Karpas-422 (cell line): ENCODE results near the gene RARB. TPM values are rescaled to one million over a fixed set of nuclear protein-coding genes. Genes with fewer than 3 reads are reported as not detected.

Source experiments
- DNase-seq: peaks from one replicate; pipeline ENCODE4 v3.0.0-alpha.2; 2015
- H2AFZ ChIP-seq: fragments of 200-600 bp; sonication (generic); 2 replicates; pipeline ENCODE4 v1.6.1; 2014; ENCODE audit warnings: antibody characterized with exemption, low read length, mixed read lengths
- H3K27ac ChIP-seq: fragments of 200-600 bp; sonication (generic); 2 replicates; pipeline ENCODE4 v1.5.1; 2014; ENCODE audit warnings: mild to moderate bottlenecking, low read length, moderate library complexity
- H3K27me3 ChIP-seq: fragments of 200-600 bp; sonication (generic); 2 replicates; pipeline ENCODE4 v1.6.1; 2014; ENCODE audit warnings: low read length, mixed read lengths
- H3K36me3 ChIP-seq: fragments of 200-600 bp; sonication (generic); 2 replicates; pipeline ENCODE4 v1.6.1; 2014; ENCODE audit warnings: low read length, mixed read lengths; ENCODE audit not compliant: insufficient read depth
- H3K4me1 ChIP-seq: fragments of 200-600 bp; sonication (generic); 2 replicates; pipeline ENCODE4 v1.6.1; 2014; ENCODE audit warnings: mild to moderate bottlenecking, low read length, mixed read lengths
- H3K4me2 ChIP-seq: fragments of 200-600 bp; sonication (generic); 2 replicates; pipeline ENCODE4 v1.6.1; 2014; ENCODE audit warnings: low read length, low read depth, mild to moderate bottlenecking; ENCODE audit not compliant: poor library complexity, severe bottlenecking
- H3K4me3 ChIP-seq: fragments of 200-600 bp; sonication (generic); 2 replicates; pipeline ENCODE4 v1.5.1; 2014; ENCODE audit warnings: mild to moderate bottlenecking, antibody characterized with exemption, low read length, mixed read lengths
- H3K79me2 ChIP-seq: fragments of 200-600 bp; sonication (generic); 2 replicates; pipeline ENCODE4 v1.6.1; 2014; ENCODE audit warnings: mild to moderate bottlenecking, low read length, mixed read lengths
- H3K9ac ChIP-seq: fragments of 200-600 bp; sonication (generic); 2 replicates; pipeline ENCODE4 v1.6.0; 2014; ENCODE audit warnings: low read length
- H3K9me2 ChIP-seq: fragments of 200-600 bp; sonication (generic), shearing (Covaris generic); replicated peaks from 2 replicates; pipeline ENCODE4 v1.6.0; 2014; ENCODE audit warnings: mild to moderate bottlenecking, low read length, moderate library complexity; ENCODE audit not compliant: insufficient read depth
- H3K9me3 ChIP-seq: fragments of 300-700, 200-600 bp; sonication (generic); 2 replicates; pipeline ENCODE4 v1.6.1; 2014; ENCODE audit warnings: low read length, mixed read lengths
- H4K20me1 ChIP-seq: fragments of 200-600 bp; sonication (generic); 2 replicates; pipeline ENCODE4 v1.6.1; 2014; ENCODE audit warnings: mild to moderate bottlenecking, antibody characterized with exemption, low read length, low read depth; ENCODE audit not compliant: insufficient read depth
- total RNA-seq: library from RNA; depleted of rRNA; stranded (reverse); fragments of >200 nt; shearing (Covaris generic); gene quantifications from 2 replicates; pipeline ENCODE4 v1.2.3, GENCODE V29; 2014; ENCODE audit warnings: low replicate concordance

Gene RARB
- total RNA-seq, 1 experiment from 2014 or later: not detected

DNA sequence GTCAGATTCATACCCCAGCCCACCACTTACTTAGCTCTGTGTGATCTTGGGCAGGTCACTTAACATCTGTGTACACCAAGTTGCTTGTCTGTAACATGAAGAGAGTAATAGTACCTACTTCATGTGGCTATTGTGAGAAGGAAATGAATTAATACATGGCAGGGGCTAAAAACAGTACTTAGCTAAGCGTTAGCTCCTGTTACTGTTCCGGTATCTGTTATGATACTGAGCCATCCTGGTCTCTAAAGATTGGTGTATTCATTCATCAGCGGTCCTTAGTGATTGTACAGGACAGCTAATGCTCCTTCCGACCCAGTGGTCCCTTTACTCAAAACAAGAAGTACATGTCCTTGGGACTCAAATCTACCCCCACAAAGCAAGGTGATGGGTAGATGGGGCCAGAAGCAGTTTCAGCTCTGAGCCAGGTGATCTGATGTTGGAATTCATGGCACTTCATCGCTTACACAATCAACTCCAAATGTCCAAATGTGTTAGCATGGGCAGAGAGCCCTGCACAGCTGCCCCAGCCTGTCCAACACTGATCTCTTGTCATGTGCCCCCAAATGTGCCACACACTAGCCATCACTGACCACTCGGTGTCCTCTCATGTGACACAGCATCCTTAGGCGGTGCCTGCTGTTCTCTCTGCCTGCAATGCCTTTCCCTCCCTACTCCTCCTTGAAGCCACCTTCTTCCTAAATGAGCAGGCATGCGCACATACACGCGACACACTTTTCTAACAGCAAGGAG, 84.1 kb downstream of the RARB start:
- no peaks in the 10 kb centered on the region for H3K9me2 ChIP-seq
- no peaks in the 10 kb centered on the region for H3K27me3 ChIP-seq
- H3K4me2 ChIP-seq: no peak overlapping the region
- no peaks in the 10 kb centered on the region for H3K9me3 ChIP-seq
- H3K36me3 ChIP-seq: no peaks in the 10 kb centered on the region
- peaks cover 7% of the 10 kb centered on the region for H3K4me1 ChIP-seq
- no peak overlapping the region for H3K27ac ChIP-seq
- H3K4me3 ChIP-seq: no peak overlapping the region
- H4K20me1 ChIP-seq: no peaks in the 10 kb centered on the region
- no peaks in the 10 kb centered on the region for H3K79me2 ChIP-seq
- DNase-seq: no peak
- H2AFZ ChIP-seq: no peak overlapping the region
- H3K9ac ChIP-seq: no peak overlapping the region

DNA sequence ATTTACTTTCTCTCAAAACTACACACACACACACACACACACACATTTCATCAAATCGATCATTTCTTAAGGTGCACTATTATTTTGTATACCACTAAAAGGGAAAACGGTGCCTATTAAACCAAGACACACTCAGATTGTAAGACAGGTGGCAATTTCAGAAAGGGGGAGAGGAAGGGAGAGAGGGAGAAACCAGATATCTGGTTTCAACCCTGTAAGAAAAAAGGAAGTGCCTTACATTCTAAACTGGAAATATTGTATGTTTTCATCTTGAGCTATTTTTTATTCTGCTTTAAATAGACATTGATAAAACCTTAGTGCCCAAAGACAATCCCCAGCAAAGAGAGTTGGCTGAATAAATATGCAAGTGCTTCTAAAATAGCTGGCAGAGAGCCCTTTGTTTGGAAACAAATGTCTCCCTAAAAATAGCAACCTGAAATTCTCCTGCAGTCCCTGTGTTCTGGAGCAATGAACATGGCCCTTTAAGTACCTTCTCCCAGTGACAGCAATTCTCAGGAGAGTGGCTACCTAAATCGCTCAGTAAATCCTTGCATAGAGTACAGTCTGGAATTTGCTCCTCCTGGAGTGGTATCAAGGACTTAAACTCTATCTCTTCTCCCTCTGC, 85.7 kb downstream of the RARB start:
- no peak overlapping the region for H3K27ac ChIP-seq
- H3K4me1 ChIP-seq: peaks cover 7% of the 10 kb centered on the region
- no peak for DNase-seq
- no peaks in the 10 kb centered on the region for H3K36me3 ChIP-seq
- H3K9ac ChIP-seq: no peak overlapping the region
- H3K9me3 ChIP-seq: no peaks in the 10 kb centered on the region
- H3K9me2 ChIP-seq: no peaks in the 10 kb centered on the region
- H3K79me2 ChIP-seq: no peaks in the 10 kb centered on the region
- no peak overlapping the region for H3K4me3 ChIP-seq
- H2AFZ ChIP-seq: no peak overlapping the region
- no peak overlapping the region for H3K4me2 ChIP-seq
- H4K20me1 ChIP-seq: no peaks in the 10 kb centered on the region
- no peaks in the 10 kb centered on the region for H3K27me3 ChIP-seq

DNA sequence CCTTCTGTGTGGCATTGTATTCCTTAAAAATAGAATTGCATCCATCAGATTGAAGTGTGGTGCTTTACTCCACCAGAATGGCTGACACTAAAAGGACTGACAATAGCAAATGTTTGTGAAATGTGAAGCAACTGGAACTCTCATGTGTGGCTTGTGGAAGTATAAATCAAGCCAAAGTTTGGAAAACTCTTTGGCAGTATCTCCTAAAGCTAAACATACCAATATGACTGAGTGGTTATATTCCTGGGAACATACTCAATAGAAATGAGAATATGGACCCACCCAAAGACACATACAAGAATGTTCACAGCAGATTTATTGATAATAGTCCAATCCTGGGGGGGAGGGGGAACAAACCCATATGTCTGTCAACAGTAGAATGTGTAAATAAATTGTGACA, 87.1 kb downstream of the RARB start:
- no peaks in the 10 kb centered on the region for H3K9me2 ChIP-seq
- H3K36me3 ChIP-seq: no peaks in the 10 kb centered on the region
- no peak overlapping the region for H3K9ac ChIP-seq
- no peaks in the 10 kb centered on the region for H3K9me3 ChIP-seq
- no peaks in the 10 kb centered on the region for H3K27me3 ChIP-seq
- peaks cover 7% of the 10 kb centered on the region for H3K4me1 ChIP-seq
- H3K79me2 ChIP-seq: no peaks in the 10 kb centered on the region
- H3K27ac ChIP-seq: no peak overlapping the region
- no peak overlapping the region for H3K4me2 ChIP-seq
- DNase-seq: no peak
- no peaks in the 10 kb centered on the region for H4K20me1 ChIP-seq
- H2AFZ ChIP-seq: no peak overlapping the region
- no peak overlapping the region for H3K4me3 ChIP-seq

DNA sequence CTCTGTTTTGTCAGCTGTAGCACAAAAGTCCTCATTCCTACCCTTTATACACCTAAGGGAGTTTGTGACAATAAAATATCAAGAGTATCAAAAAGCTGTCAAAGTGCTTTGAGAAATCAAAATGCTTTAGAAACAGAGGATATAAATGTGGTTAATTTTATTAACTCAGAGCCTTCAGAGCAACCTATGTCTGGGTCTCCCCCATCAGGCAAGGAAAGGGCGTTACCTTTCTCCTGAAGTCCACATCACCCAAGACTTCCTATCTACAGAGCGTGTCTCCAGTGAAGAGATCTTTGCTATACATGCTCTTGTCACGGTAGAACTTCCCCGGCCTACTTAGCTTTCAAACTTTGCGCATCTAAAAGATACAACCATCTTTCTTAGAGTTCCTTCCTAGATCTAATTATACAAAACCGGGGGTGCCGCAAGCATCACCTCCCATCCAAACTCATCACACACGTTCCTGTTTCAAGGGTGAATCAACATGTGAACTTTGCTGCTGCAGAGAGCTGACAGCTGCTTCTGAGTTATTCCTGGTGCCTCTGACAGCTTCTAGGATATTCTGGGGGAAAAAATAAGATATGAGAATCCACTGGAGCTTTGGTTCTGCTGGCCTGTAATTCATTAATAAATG, 93.0 kb downstream of the RARB start:
- Histone ChIP-seq H3K4me3 (no peak overlapping the region), H3K4me2 (no peak overlapping the region), H3K27ac (no peak overlapping the region), H3K27me3 (no peaks in the 10 kb centered on the region), H3K9me3 (no peaks in the 10 kb centered on the region), H3K79me2 (no peaks in the 10 kb centered on the region), H3K9ac (no peak overlapping the region), H3K9me2 (no peaks in the 10 kb centered on the region), H4K20me1 (no peaks in the 10 kb centered on the region), H3K4me1 (no peaks in the 10 kb centered on the region), H2AFZ (no peak overlapping the region), H3K36me3 (no peaks in the 10 kb centered on the region)
- no peak for DNase-seq

- no peak for DNase-seq
- Histone ChIP-seq H3K27ac (no peak overlapping the region), H3K4me1 (no peaks in the 10 kb centered on the region), H3K4me2 (no peak overlapping the region), H3K79me2 (no peaks in the 10 kb centered on the region), H3K9me3 (peaks cover 4% of the 10 kb centered on the region; the same call in 1 of the 2 replicates), H3K36me3 (no peaks in the 10 kb centered on the region), H4K20me1 (no peaks in the 10 kb centered on the region), H3K27me3 (no peaks in the 10 kb centered on the region), H3K4me3 (no peak overlapping the region), H3K9ac (no peak overlapping the region), H2AFZ (no peak overlapping the region), H3K9me2 (no peaks in the 10 kb centered on the region)
Observed at GRCh38 chr3:25527336-25527735, 99.3 kb downstream of the RARB start.

- Histone ChIP-seq H3K9me3 (peaks cover 6% of the 10 kb centered on the region; the same call in 1 of the 2 replicates), H3K27ac (no peak overlapping the region)
- no peak for DNase-seq
Observed at GRCh38 chr3:25527801-25528200, 99.7 kb downstream of the RARB start.

DNA sequence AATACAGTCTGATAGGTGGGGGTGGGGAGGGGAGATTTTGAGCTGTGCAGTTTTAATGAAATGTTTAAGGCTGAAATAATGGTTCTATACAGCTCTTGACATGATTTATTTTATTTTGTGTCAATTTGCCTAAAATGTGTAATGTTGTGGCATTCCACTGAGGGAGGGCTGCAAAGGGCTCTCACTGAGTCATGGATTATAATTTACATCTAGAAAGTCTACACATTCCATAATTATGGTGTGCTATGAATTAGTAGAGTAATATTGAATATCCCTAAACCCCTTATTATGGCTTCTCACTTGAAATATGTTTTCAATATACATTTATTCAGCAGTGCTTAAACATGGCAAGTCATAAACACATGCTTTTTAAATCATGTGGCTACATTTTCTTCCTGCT, 103.9 kb downstream of the RARB start:
- H3K9ac ChIP-seq: no peak overlapping the region
- no peaks in the 10 kb centered on the region for H3K79me2 ChIP-seq
- H4K20me1 ChIP-seq: no peaks in the 10 kb centered on the region
- H3K9me3 ChIP-seq: peaks cover 6% of the 10 kb centered on the region; the same call in 1 of the 2 replicates
- H2AFZ ChIP-seq: no peak overlapping the region
- H3K4me2 ChIP-seq: no peak overlapping the region
- H3K36me3 ChIP-seq: no peaks in the 10 kb centered on the region
- H3K4me1 ChIP-seq: no peaks in the 10 kb centered on the region
- no peaks in the 10 kb centered on the region for H3K9me2 ChIP-seq
- no peak overlapping the region for H3K27ac ChIP-seq
- no peak overlapping the region for H3K4me3 ChIP-seq
- no peak for DNase-seq
- no peaks in the 10 kb centered on the region for H3K27me3 ChIP-seq

More at GRCh38 chr3:25527801-25528200, 99.7 kb downstream of the RARB start:
- H3K27me3 ChIP-seq: no peaks in the 10 kb centered on the region
- no peaks in the 10 kb centered on the region for H3K79me2 ChIP-seq
- no peak overlapping the region for H3K4me3 ChIP-seq
- no peak overlapping the region for H3K9ac ChIP-seq
- H3K9me2 ChIP-seq: no peaks in the 10 kb centered on the region
- H3K4me2 ChIP-seq: no peak overlapping the region
- H3K36me3 ChIP-seq: no peaks in the 10 kb centered on the region
- no peak overlapping the region for H2AFZ ChIP-seq
- no peaks in the 10 kb centered on the region for H3K4me1 ChIP-seq
- H4K20me1 ChIP-seq: no peaks in the 10 kb centered on the region

DNA sequence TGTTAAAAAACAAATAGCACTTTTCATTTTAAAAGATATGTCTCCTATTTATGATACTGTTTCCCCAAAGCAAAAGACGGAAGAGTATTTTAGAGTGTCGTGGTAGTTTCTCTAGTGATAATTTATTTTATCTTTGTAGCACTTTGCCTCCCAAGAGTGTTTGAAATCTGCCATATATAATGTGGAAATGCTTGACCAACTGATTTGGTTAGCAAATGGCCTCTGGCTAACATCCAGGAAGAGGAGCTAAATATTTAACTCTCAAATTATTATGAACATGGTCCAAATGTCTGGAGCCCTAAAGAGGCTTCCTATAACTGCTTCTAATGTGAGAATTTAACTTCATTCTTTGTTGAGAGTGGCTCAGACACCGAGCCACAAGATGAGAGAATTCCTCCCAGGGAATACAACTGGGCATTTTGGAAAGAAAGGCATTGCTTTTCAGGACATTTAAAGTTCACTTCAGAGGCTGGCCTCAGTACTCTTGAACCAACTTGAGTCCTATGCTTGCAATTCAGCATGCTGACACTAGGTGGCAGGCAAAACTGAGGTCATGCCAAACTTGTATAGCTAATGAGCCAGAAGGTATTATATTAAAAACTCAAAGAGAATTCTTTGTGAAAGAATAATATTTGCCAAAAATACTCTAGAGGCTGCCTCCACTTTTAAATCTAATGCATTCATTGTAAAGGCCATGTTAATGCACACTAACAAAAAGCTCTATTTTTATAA, 104.5 kb downstream of the RARB start:
- no peaks in the 10 kb centered on the region for H4K20me1 ChIP-seq
- no peaks in the 10 kb centered on the region for H3K27me3 ChIP-seq
- H3K27ac ChIP-seq: no peak overlapping the region
- peak; percentile 82 for DNase-seq
- H3K79me2 ChIP-seq: no peaks in the 10 kb centered on the region
- H3K9ac ChIP-seq: no peak overlapping the region
- H3K4me2 ChIP-seq: no peak overlapping the region
- no peaks in the 10 kb centered on the region for H3K4me1 ChIP-seq
- H3K4me3 ChIP-seq: no peak overlapping the region
- H3K36me3 ChIP-seq: no peaks in the 10 kb centered on the region
- no peak overlapping the region for H2AFZ ChIP-seq
- H3K9me3 ChIP-seq: peaks cover 6% of the 10 kb centered on the region; the same call in 1 of the 2 replicates
- no peaks in the 10 kb centered on the region for H3K9me2 ChIP-seq
